H9 (cell line): ENCODE results near the gene ZNF425. TPM values are rescaled to one million over a fixed set of nuclear protein-coding genes. Genes with fewer than 3 reads are reported as not detected.

Experiments used
- DNase-seq: peaks from one replicate; pipeline ENCODE4 v3.0.0-alpha.2; 2017
- H2AFZ ChIP-seq: one replicate; pipeline ENCODE4 v1.6.1; 2013; ENCODE audit warnings: mild to moderate bottlenecking, low read length, control low read depth, moderate library complexity
- H2AK5ac ChIP-seq: 2 replicates; pipeline ENCODE4 v1.6.1; 2013; ENCODE audit warnings: low read length, control low read depth, mixed read lengths; ENCODE audit not compliant: insufficient read length
- H2BK120ac ChIP-seq: one replicate; pipeline ENCODE4 v1.6.1; 2013; ENCODE audit warnings: low read depth, mild to moderate bottlenecking, low read length, control low read depth, inconsistent platforms; ENCODE audit not compliant: poor library complexity, severe bottlenecking
- H2BK12ac ChIP-seq: 2 replicates; pipeline ENCODE4 v1.6.1; 2013; ENCODE audit warnings: low read length, control low read depth, mixed read lengths, low read depth; ENCODE audit not compliant: insufficient read length
- H2BK15ac ChIP-seq: 2 replicates; pipeline ENCODE4 v1.6.1; 2013; ENCODE audit warnings: low read depth, low read length, control low read depth
- H2BK20ac ChIP-seq: one replicate; pipeline ENCODE4 v1.6.1; 2013; ENCODE audit warnings: low read depth, mild to moderate bottlenecking, low read length, control low read depth, inconsistent platforms; ENCODE audit not compliant: poor library complexity, severe bottlenecking
- H2BK5ac ChIP-seq: 2 replicates; pipeline ENCODE4 v1.6.1; 2013; ENCODE audit warnings: low read length, control low read depth, mixed read lengths; ENCODE audit not compliant: insufficient read length
- H3K14ac ChIP-seq: 2 replicates; pipeline ENCODE4 v1.6.1; 2013; ENCODE audit warnings: low read length, control low read depth; ENCODE audit not compliant: insufficient read depth
- H3K18ac ChIP-seq: 2 replicates; pipeline ENCODE4 v1.6.1; 2013; ENCODE audit warnings: low read depth, mild to moderate bottlenecking, mixed read lengths, low read length, control low read depth; ENCODE audit not compliant: insufficient read length
- H3K23ac ChIP-seq: 2 replicates; pipeline ENCODE4 v1.6.1; 2013; ENCODE audit warnings: low read length, control low read depth, mixed read lengths, low read depth; ENCODE audit not compliant: insufficient read length
- H3K23me2 ChIP-seq: 2 replicates; pipeline ENCODE4 v1.6.1; 2013; ENCODE audit warnings: low read depth, mild to moderate bottlenecking, mixed read lengths, low read length, control low read depth; ENCODE audit not compliant: insufficient read length, poor library complexity, severe bottlenecking
- H3K27ac ChIP-seq: 2 replicates; pipeline ENCODE4 v1.5.1; 2013; ENCODE audit warnings: low read length, control low read depth, mixed read lengths, low read depth; ENCODE audit not compliant: insufficient read length
- H3K27me3 ChIP-seq: 2 replicates; pipeline ENCODE4 v1.6.1; 2013; ENCODE audit warnings: low read length, control low read depth, inconsistent platforms; ENCODE audit not compliant: insufficient read depth
- H3K4ac ChIP-seq: 2 replicates; pipeline ENCODE4 v1.6.1; 2013; ENCODE audit warnings: low read depth, mild to moderate bottlenecking, control low read depth, inconsistent platforms, low read length, moderate library complexity
- H3K4me1 ChIP-seq: 2 replicates; pipeline ENCODE4 v1.6.1; 2013; ENCODE audit warnings: low read length, control low read depth, inconsistent platforms; ENCODE audit not compliant: insufficient read depth
- H3K4me2 ChIP-seq: 2 replicates; pipeline ENCODE4 v1.6.1; 2013; ENCODE audit warnings: low read length, control low read depth, mixed read lengths; ENCODE audit not compliant: insufficient read length, insufficient read depth
- H3K56ac ChIP-seq: 2 replicates; pipeline ENCODE4 v1.6.1; 2013; ENCODE audit warnings: low read depth, mild to moderate bottlenecking, mixed read lengths, low read length, control low read depth; ENCODE audit not compliant: insufficient read length
- H3K79me1 ChIP-seq: 2 replicates; pipeline ENCODE4 v1.6.1; 2013; ENCODE audit warnings: low read depth, mild to moderate bottlenecking, moderate library complexity, low read length, control low read depth, inconsistent platforms; ENCODE audit not compliant: insufficient read depth, poor library complexity, severe bottlenecking
- H3K79me2 ChIP-seq: 2 replicates; pipeline ENCODE4 v1.6.1; 2013; ENCODE audit warnings: low read length, control low read depth, inconsistent platforms; ENCODE audit not compliant: insufficient read depth
- H3K9ac ChIP-seq: 2 replicates; pipeline ENCODE4 v1.6.1; 2013; ENCODE audit warnings: low read length, control low read depth, mixed read lengths; ENCODE audit not compliant: insufficient read length; ENCODE audit errors: extremely low read depth
- H3K9me3 ChIP-seq: one replicate; pipeline ENCODE4 v1.6.1; 2013; ENCODE audit warnings: low read depth, low read length, inconsistent platforms; ENCODE audit not compliant: control insufficient read depth
- H3T11ph ChIP-seq: one replicate; pipeline ENCODE4 v1.6.1; 2013; ENCODE audit warnings: mild to moderate bottlenecking, low read length, control low read depth, inconsistent platforms
- H4K20me1 ChIP-seq: one replicate; pipeline ENCODE4 v1.6.1; 2013; ENCODE audit not compliant: control insufficient read depth, insufficient read length, insufficient read depth
- H4K5ac ChIP-seq: 2 replicates; pipeline ENCODE4 v1.6.1; 2013; ENCODE audit warnings: low read depth, mild to moderate bottlenecking, mixed read lengths, low read length, control low read depth; ENCODE audit not compliant: insufficient read length
- H4K8ac ChIP-seq: replicated peaks from 2 replicates; pipeline ENCODE4 v1.6.1; 2013; ENCODE audit warnings: low read length, control low read depth, mixed read lengths, low read depth; ENCODE audit not compliant: insufficient read length
- H4K91ac ChIP-seq: 2 replicates; pipeline ENCODE4 v1.6.1; 2013; ENCODE audit warnings: low read depth, mild to moderate bottlenecking, moderate library complexity, mixed read lengths, low read length, control low read depth; ENCODE audit not compliant: insufficient read length
- H3K27ac Mint-ChIP-seq, 3 experiments: 2 replicates in 2 of 3; 3 replicates in 1 of 3; pipeline ENCODE4 v1.8.0; 2020 to 2021; ENCODE audit warnings: mixed read lengths in 3 of 3, mild to moderate bottlenecking in 1 of 3, moderate library complexity in 1 of 3
- H3K27me3 Mint-ChIP-seq: 2 replicates; pipeline ENCODE4 v1.8.0; 2021; ENCODE audit warnings: low read depth, mild to moderate bottlenecking, moderate library complexity, mixed read lengths
- H3K36me3 Mint-ChIP-seq, 3 experiments: 2 replicates in 2 of 3; 3 replicates in 1 of 3; pipeline ENCODE4 v1.8.0; 2020 to 2021; ENCODE audit warnings: low read depth in 3 of 3, mixed read lengths in 3 of 3; ENCODE audit not compliant: insufficient read depth in 1 of 3
- H3K4me1 Mint-ChIP-seq, 2 experiments: 2 replicates each; pipeline ENCODE4 v1.8.0; 2020; ENCODE audit warnings: mixed read lengths in 2 of 2
- H3K4me3 Mint-ChIP-seq, 2 experiments: 2 replicates in 1 of 2; 3 replicates in 1 of 2; pipeline ENCODE4 v1.8.0; 2020 to 2021; ENCODE audit warnings: mild to moderate bottlenecking in 2 of 2, mixed read lengths in 2 of 2, moderate library complexity in 1 of 2
- H3K9me3 Mint-ChIP-seq, 2 experiments: 2 replicates in 1 of 2; 3 replicates in 1 of 2; pipeline ENCODE4 v1.8.0; 2020; ENCODE audit warnings: mild to moderate bottlenecking in 2 of 2, mixed read lengths in 2 of 2, moderate library complexity in 1 of 2
- WGBS: extraction: QIAGEN DNeasy Blood & Tissue Kit; methylation state at CpG from one replicate; pipeline ENCODE4 v1.1.7; 2013; ENCODE audit warnings: missing lambda C conversion rate, low lambda C conversion rate, mixed read lengths; ENCODE audit not compliant: insufficient read length; ENCODE audit errors: extremely low coverage; 5-methylcytosine and 5-hydroxymethylcytosine counted together
- total RNA-seq: library from RNA; stranded (reverse); gene quantifications from 2 replicates; pipeline ENCODE4 v1.2.1, GENCODE V29; 2021
- TF ChIP-seq, protein P1 (sequence below): fragments of 200-600 bp; sonication (generic); conservative IDR thresholded peaks from 3 replicates; pipeline ENCODE4 v1.8.0; 2021; ENCODE audit warnings: antibody characterized with exemption, mild to moderate bottlenecking

Gene ZNF425
- total RNA-seq, 1 experiment from 2014 or later = 5.4 TPM

DNA sequence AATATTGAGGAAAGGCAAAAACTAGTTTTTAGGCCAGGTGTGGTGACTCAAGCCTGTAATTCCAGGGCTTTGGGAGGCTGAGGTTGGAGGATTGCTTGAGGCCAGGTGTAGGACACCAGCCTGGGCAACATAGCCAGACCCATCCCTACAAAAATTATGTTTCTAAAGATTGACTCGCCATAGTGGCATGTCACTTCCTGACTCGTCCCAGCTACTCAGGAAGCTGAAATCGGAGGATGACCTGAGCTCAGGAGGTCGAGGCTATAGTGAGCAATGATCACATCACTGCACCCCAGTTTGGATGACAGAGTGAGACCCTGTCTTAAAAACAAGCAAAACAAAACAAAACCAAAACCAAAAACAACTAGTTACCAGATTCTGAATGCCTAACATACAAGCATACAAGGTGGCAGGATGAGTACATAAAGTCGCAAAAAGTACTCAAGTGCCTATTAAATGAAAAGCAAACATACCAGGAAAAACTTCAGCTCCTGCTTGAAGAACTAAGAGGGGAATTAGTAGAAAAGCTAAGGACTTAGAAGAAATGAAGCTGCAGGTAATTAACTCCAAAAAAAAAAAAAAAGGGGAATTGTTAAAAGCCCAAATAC lies 35.2 kb upstream of the ZNF425 start:
- Histone ChIP-seq H3K14ac (no peak overlapping the region), H3K18ac (no peak overlapping the region), H4K8ac (no peak overlapping the region), H2BK20ac (no peak overlapping the region), H3K27me3 (no peaks in the 10 kb centered on the region), H3K4ac (no peak overlapping the region), H4K5ac (no peak overlapping the region), H3K9me3 (no peaks in the 10 kb centered on the region), H3K9ac (no peak overlapping the region), H3K23ac (no peak overlapping the region), H3K23me2 (no peaks in the 10 kb centered on the region), H3K56ac (no peak overlapping the region), H2AFZ (no peak overlapping the region), H3T11ph (no peak overlapping the region), H2BK15ac (no peak overlapping the region), H4K20me1 (peaks cover under 1% of the 10 kb centered on the region), H2BK12ac (no peak overlapping the region), H2BK5ac (no peak overlapping the region), H3K4me2 (no peak overlapping the region), H2BK120ac (no peak overlapping the region), H3K4me1 (no peaks in the 10 kb centered on the region), H4K91ac (no peak overlapping the region), H3K79me2 (peaks cover 15% of the 10 kb centered on the region; the same call in 1 of the 2 replicates), H3K79me1 (peaks cover 18% of the 10 kb centered on the region), H3K27ac (no peak overlapping the region), H2AK5ac (no peak overlapping the region)
- peak overlapping the region in 2 of 3 experiments; percentile 53 to 82; a peak in 4 of 7 replicates for H3K27ac Mint-ChIP-seq
- H3K27me3 Mint-ChIP-seq = no peaks in the 10 kb centered on the region
- H3K4me3 Mint-ChIP-seq = no peak overlapping the region
- H3K4me1 Mint-ChIP-seq = no peaks in the 10 kb centered on the region
- no CpG with 5 or more reads among the region's 5 CpGs for WGBS
- H3K36me3 Mint-ChIP-seq = peaks cover 63 to 92% (median 74%) of the 10 kb centered on the region in 3 experiments
- TF ChIP-seq, protein P1, sequence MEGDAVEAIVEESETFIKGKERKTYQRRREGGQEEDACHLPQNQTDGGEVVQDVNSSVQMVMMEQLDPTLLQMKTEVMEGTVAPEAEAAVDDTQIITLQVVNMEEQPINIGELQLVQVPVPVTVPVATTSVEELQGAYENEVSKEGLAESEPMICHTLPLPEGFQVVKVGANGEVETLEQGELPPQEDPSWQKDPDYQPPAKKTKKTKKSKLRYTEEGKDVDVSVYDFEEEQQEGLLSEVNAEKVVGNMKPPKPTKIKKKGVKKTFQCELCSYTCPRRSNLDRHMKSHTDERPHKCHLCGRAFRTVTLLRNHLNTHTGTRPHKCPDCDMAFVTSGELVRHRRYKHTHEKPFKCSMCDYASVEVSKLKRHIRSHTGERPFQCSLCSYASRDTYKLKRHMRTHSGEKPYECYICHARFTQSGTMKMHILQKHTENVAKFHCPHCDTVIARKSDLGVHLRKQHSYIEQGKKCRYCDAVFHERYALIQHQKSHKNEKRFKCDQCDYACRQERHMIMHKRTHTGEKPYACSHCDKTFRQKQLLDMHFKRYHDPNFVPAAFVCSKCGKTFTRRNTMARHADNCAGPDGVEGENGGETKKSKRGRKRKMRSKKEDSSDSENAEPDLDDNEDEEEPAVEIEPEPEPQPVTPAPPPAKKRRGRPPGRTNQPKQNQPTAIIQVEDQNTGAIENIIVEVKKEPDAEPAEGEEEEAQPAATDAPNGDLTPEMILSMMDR = no peak
- H3K9me3 Mint-ChIP-seq = no peaks in the 10 kb centered on the region
- no peak for DNase-seq
